Measurements from ENCODE around the gene ZSWIM5.

GRCh38 chr1:45243476-45244343 lies 37.3 kb upstream of the ZSWIM5 start:
- TF ChIP-seq CTCF (conservative IDR thresholded peaks at IDR 0.05 in 1 of 2, IDR thresholded peaks at IDR 0.05 in 1 of 2; ENCODE audit: extremely low read depth in 1 of 2, insufficient read depth in 1 of 2, low read depth in 1 of 2, low read length in 2 of 2) (no peak), EZH2 (IDR thresholded peaks at IDR 0.05; ENCODE audit: borderline replicate concordance, low read length) (no peak)
